HFFc6 (cell line): ENCODE results near the gene CEP70. TPM values are rescaled to one million over a fixed set of nuclear protein-coding genes. Genes with fewer than 3 reads are reported as not detected.
A peak's percentile ranks its signal among the peaks of the same experiment; 100 is the strongest.
"Not testable (repeated sequence)": the region's sequence is repeated elsewhere in the genome, so short reads cannot be mapped to it uniquely, and the experiment has no call there.

Experiments
- DNase-seq: peaks from one replicate; pipeline ENCODE4 v3.0.0-alpha.2; 2018
- H3K27ac Mint-ChIP-seq: 2 replicates; pipeline ENCODE4 v1.8.0; 2020; ENCODE audit warnings: mild to moderate bottlenecking, mixed read lengths
- H3K27me3 Mint-ChIP-seq: 2 replicates; pipeline ENCODE4 v1.8.0; 2021; ENCODE audit warnings: mild to moderate bottlenecking, moderate library complexity, mixed read lengths; ENCODE audit not compliant: insufficient read depth
- H3K36me3 Mint-ChIP-seq: 2 replicates; pipeline ENCODE4 v1.8.0; 2021; ENCODE audit warnings: low read depth, mixed read lengths
- H3K4me1 Mint-ChIP-seq: 2 replicates; pipeline ENCODE4 v1.8.0; 2020; ENCODE audit warnings: low read depth, mixed read lengths
- H3K4me3 Mint-ChIP-seq: 2 replicates; pipeline ENCODE4 v1.8.0; 2020; ENCODE audit warnings: mild to moderate bottlenecking, moderate library complexity, mixed read lengths
- H3K9me3 Mint-ChIP-seq: 2 replicates; pipeline ENCODE4 v1.8.0; 2020; ENCODE audit warnings: mild to moderate bottlenecking, mixed read lengths
- total RNA-seq, 6 experiments: library from RNA; stranded (reverse); fragmentation: NEBNext Ultra II Directional; extraction: Animal tissue kit (Norgen Biotek cat#: 25700); gene quantifications; 2 replicates in 1 of 6; 3 replicates in 5 of 6; pipeline ENCODE4 v1.2.3, GENCODE V29; 2021
- TF ChIP-seq, protein P1 (sequence below): fragments of 200-600 bp; sonication (generic); IDR thresholded peaks from 2 replicates; pipeline ENCODE4 v1.5.0; 2021; ENCODE audit warnings: antibody characterized with exemption, mild to moderate bottlenecking

The CEP70 gene
- total RNA-seq, 6 experiments from 2014 or later, result 11.5 to 18.9 (median 17.3) TPM

DNA sequence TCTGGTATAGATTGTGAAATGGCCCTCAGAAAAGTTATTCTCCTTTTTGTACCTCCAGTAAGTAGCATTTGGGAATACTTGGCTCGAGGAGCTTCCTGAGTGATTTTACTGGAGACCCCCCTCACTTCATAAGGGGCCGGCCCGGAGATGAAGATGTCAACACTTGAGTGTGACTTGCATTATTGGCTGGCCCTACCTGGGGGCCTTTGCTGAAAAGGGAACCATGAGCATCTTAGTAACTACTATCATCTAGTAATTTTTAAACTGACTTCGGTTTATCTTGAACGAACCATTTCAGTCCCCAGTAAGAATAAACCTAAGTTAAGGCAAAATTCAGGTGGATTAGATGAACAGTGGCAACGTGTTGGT lies 15.8 kb upstream of the CEP70 start:
- Mint-ChIP-seq H3K4me1 (peaks cover 21% of the 10 kb centered on the region), H3K27me3 (peaks cover 4% of the 10 kb centered on the region; the same call in 1 of the 2 replicates), H3K27ac (0 out of 2 replicates have a peak overlapping the region, but pooled peaks have one; percentile 97), H3K4me3 (peak overlapping the region; percentile 91), H3K36me3 (no peaks in the 10 kb centered on the region), H3K9me3 (no peaks in the 10 kb centered on the region)
- DNase-seq, result no peak
- TF ChIP-seq, protein P1, sequence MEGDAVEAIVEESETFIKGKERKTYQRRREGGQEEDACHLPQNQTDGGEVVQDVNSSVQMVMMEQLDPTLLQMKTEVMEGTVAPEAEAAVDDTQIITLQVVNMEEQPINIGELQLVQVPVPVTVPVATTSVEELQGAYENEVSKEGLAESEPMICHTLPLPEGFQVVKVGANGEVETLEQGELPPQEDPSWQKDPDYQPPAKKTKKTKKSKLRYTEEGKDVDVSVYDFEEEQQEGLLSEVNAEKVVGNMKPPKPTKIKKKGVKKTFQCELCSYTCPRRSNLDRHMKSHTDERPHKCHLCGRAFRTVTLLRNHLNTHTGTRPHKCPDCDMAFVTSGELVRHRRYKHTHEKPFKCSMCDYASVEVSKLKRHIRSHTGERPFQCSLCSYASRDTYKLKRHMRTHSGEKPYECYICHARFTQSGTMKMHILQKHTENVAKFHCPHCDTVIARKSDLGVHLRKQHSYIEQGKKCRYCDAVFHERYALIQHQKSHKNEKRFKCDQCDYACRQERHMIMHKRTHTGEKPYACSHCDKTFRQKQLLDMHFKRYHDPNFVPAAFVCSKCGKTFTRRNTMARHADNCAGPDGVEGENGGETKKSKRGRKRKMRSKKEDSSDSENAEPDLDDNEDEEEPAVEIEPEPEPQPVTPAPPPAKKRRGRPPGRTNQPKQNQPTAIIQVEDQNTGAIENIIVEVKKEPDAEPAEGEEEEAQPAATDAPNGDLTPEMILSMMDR, result no peak

DNA sequence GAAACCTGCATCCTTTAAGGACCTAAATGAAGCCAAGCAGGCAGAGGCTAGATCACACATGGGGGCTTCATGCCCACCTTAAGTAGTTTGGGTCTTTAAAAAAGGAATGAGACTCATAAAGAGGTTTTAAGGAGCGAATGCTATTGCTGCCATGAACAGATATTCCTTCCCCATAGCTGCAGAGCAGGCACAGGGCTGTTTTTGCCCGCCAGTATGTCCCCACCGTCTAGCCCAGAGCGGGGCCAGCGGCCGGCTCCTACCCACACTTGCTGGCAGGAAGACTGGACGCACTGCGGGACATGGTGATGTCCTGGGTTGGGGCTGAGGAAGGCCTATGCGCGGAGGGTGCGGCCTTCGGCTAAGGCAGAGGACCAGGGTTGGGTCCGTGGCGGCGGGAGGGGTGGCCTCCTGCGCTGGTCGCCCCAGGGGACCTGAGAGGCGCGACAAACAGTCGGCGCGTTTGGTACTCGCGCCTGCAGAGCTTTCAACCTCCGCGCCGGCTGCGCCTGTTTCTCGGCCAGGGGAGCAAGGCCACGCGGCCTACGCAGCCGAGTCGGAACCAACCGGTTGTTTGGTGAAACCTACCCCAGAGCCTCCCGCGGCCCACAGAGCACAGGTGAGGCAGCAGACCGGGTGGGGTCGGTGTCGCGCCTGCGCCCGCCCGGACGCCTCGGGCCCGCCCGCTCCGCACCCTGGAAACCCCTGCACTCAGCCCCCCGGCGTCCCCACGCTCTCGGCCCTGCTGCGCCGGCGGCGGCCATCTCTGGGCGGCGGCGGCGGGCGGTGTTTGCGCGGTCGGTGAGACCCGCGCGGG lies 14.5 kb upstream of the CEP70 start, which contains the start of gene FAIM:
Gene FAIM, plus strand, starts transcription at position 450 of the 814 bp plus-strand sequence. CDS start 10,956 bp downstream, outside the sequence.
- H3K36me3 Mint-ChIP-seq, result peaks cover 7% of the 10 kb centered on the region; the same call in 1 of the 2 replicates
- peak within 1 kb of the TSS; percentile 91 for H3K4me3 Mint-ChIP-seq
- peaks cover 4% of the 10 kb centered on the region; the same call in 1 of the 2 replicates for H3K27me3 Mint-ChIP-seq
- TF ChIP-seq, protein P1, result no peak
- no peaks in the 10 kb centered on the region for H3K9me3 Mint-ChIP-seq
- H3K27ac Mint-ChIP-seq, result peak within 1 kb of the TSS; percentile 97
- peaks cover 21% of the 10 kb centered on the region for H3K4me1 Mint-ChIP-seq
- peak; percentile 31 for DNase-seq

DNA sequence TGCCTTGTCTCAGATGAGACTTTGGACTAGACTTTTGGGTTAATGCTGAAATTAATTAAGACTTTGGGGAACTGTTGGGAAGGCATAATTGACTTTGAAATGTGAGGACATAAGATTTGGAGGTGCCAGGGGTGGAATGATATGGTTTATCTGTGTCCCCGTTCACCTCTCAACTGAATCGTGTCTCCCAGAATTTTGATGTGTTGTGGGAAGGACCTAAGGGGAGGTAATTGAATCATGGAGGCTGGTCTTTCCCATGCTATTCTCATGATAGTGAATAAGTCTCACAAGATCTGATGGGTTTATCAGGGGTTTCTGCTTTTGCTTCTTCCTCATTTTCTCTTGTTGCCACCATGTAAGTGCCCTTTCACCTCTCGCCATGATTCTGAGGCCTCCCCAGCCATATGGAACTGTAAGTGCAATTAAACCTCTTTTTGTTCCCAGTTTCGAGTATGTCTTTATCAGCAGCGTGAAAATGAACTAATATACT lies 10.1 kb upstream of the CEP70 start:
- not testable (repeated sequence) for H3K4me3 Mint-ChIP-seq, DNase-seq, H3K27me3 Mint-ChIP-seq, H3K27ac Mint-ChIP-seq
- Mint-ChIP-seq H3K9me3 (peaks cover 11% of the 10 kb centered on the region), H3K36me3 (peaks cover 19% of the 10 kb centered on the region), H3K4me1 (peaks cover 16% of the 10 kb centered on the region)

DNA sequence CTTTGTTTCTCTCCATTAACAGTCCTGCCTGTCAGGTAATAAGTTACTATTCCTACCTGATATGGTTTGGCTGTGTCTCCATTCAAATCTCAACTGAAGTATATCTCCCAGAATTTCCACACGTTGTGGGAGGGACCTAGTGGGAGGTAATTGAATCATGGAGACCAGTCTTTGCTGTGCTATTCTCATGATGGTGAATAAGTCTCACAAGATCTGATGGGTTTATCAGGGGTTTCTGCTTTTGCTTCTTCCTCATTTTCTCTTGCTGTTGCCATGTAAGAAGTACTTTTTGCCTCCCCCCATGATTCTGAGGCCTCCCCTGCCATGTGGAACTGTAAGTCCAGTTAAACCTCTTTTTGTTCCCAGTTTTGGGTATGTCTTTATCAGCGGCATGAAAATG lies 7.6 kb upstream of the CEP70 start:
- H3K9me3 Mint-ChIP-seq, result peaks cover 11% of the 10 kb centered on the region
- not testable (repeated sequence) for H3K27ac Mint-ChIP-seq, DNase-seq, H3K27me3 Mint-ChIP-seq, H3K4me1 Mint-ChIP-seq, H3K4me3 Mint-ChIP-seq
- peaks cover 19% of the 10 kb centered on the region for H3K36me3 Mint-ChIP-seq

- TF ChIP-seq, protein P1, result no peak
- peaks cover 11% of the 10 kb centered on the region for H3K9me3 Mint-ChIP-seq
- no peaks in the 10 kb centered on the region; the same call in none of the 2 replicates for H3K27me3 Mint-ChIP-seq
- DNase-seq, result peak; percentile 15
- H3K4me3 Mint-ChIP-seq, result no peak overlapping the region; the same call in 1 of the 2 replicates
- H3K36me3 Mint-ChIP-seq, result peaks cover 19% of the 10 kb centered on the region
- H3K4me1 Mint-ChIP-seq, result peaks cover 9% of the 10 kb centered on the region
- peak overlapping the region; percentile 51 for H3K27ac Mint-ChIP-seq
Observed at GRCh38 chr3:138600100-138600745, 6.2 kb upstream of the CEP70 start.

DNA sequence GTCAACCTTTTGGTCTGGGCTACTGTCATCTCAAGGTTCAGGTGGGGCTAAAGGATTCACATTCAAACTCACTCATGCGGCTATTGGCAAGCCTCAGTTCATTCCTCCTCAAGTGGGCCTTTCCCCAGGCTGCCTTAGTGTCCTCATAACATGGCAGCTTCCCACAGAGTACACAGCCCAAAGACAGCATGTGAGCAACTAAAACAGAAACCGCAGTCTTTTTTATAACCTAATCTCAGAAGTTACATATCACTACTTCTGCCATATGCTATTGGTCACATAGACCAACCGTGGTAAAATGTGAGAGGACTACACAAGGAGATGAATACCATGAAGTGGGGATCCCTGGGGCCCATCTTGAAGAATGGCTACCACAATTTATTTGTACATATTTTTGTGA lies 4.5 kb upstream of the CEP70 start:
- TF ChIP-seq, protein P1, result no peak
- no peak overlapping the region for H3K4me3 Mint-ChIP-seq
- no peak overlapping the region for H3K27ac Mint-ChIP-seq
- H3K4me1 Mint-ChIP-seq, result peaks cover 14% of the 10 kb centered on the region
- no peak for DNase-seq
- H3K27me3 Mint-ChIP-seq, result no peaks in the 10 kb centered on the region; the same call in none of the 2 replicates
- peaks cover 11% of the 10 kb centered on the region for H3K9me3 Mint-ChIP-seq
- peaks cover 12% of the 10 kb centered on the region for H3K36me3 Mint-ChIP-seq

- not testable (repeated sequence) for H3K4me3 Mint-ChIP-seq, H3K36me3 Mint-ChIP-seq, H3K9me3 Mint-ChIP-seq, DNase-seq, H3K27me3 Mint-ChIP-seq, H3K27ac Mint-ChIP-seq
- peaks cover 19% of the 10 kb centered on the region for H3K4me1 Mint-ChIP-seq
Observed at GRCh38 chr3:138597186-138597976, 3.3 kb upstream of the CEP70 start.
